HG02623 (cell line): Measurements from ENCODE around the gene S100P.
"Not testable (repeated sequence)": the region's sequence is repeated elsewhere in the genome, so short reads cannot be mapped to it uniquely, and the experiment has no call there.

Source experiments
- ATAC-seq: cut with Tn5 transposase; IDR thresholded peaks from one replicate; pipeline ENCODE4 v1.9.1; 2021; ENCODE audit warnings: moderate library complexity; ENCODE audit not compliant: unreplicated experiment

The S100P gene

GRCh38 chr4:6693231-6694176 is at the start of gene S100P:
Gene S100P (plus strand): TSS chr4:6693878. CDS start chr4:6693933, 55 bp downstream.
- ATAC-seq = no peak

DNA sequence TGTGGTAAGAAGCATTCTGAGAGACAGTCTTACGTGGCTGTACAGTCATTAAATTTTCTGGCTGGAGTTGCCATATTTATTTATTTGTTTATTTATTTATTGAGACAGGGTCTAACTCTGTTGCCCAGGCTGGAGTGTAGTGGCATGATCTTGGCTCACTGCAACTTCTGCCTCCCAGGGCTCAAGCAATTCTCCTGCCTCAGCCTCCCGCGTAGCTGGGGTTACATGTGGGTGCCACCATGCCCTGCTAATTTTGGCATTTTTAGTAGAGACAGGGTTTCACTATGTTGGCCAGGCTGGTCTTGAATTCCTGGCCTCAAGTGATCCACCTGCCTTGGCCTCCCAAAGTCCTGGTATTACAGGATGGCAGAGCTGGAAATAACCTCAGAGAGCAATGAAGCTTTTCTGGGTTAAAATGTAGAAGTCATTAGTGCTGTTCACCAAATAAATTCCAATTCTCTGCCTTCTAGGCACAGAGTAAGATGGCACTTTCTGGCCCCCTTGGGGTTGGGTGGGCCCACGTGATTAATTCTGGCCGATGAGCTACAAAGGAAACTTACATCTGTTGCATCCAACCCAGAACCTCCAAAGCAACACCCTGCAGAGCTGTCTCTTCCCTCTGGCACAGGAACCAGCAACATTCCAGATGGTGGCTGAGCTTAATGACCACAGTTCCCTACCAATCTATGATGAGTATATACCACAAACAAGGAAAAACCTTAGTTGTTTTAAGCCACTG is 48.7 kb upstream of the S100P start:
- no peak for ATAC-seq

DNA sequence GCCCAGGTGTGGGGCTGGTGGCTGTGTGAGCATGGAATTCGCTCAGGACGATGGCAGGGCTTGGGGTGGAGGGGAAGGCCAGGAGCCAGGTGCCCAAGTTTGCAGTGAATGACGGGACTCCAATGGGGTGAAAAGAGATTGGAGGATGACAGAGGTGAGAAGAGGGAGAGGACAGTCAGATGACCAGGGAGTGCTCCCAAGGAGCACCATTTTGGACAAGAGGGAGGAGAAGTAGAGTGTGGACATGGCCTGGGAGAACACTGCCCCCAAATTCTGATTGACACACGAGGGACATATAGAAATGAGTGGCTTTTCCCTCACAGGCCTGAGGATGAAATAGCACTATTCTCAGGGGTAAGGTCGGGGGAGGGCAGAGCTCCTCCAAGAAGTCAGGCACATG is 46.5 kb upstream of the S100P start:
- ATAC-seq = no peak

GRCh38 chr4:6647582-6648230 is 46.0 kb upstream of the S100P start:
- no peak for ATAC-seq

DNA sequence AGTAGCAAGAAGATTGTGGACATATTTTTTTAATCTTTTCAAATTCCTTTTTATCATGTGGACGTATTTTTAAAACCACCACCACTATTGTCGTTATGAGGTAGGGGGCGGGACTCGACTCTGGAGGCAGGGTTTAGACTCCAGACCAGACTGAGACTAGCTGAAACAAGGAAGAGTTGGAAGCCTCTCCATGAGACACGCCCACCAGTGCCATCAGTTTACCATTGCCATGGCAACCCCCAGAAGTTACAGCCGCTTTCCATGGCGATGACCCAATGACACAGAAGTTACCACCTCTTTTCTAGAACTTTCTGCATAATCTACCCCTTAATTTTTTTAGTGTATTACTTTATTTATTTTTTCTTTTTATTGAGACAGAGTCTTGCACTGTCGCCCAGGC is 44.5 kb upstream of the S100P start:
- ATAC-seq = no peak

DNA sequence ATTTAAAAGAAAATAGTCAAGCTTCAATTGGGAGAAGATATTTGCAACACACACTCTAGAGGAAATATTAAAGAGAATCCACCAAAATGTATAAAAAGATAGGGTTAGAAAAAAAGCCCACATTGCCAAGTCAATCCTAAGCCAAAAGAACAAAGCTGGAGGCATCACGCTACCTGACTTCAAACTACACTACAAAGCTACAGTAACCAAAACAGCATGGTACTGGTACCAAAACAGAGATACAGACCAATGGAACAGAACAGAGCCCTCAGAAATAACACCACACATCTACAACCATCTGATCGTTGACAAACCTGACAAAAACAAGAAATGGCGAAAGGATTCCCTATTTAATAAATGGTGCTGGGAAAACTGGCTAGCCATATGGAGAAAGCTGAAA is 39.5 kb upstream of the S100P start:
- ATAC-seq = not testable (repeated sequence)

DNA sequence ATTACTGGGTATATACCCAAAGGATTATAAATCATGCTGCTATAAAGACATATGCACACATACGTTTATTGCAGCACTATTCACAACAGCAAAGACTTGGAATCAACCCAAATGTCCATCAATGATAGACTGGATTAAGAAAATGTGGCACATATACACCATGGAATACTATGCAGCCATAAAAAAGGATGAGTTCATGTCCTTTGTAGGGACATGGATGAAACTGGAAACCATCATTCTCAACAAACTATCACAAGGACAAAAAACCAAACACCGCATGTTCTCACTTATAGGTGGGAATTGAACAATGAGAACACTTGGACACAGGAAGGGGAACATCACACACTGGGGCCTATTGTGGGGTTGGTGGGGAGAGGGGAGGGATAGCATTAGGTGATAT is 38.4 kb upstream of the S100P start:
- not testable (repeated sequence) for ATAC-seq

GRCh38 chr4:6655924-6656323 is 37.8 kb upstream of the S100P start:
- no peak for ATAC-seq

- no peak for ATAC-seq
Observed at GRCh38 chr4:6657242-6658208, 36.2 kb upstream of the S100P start.

- ATAC-seq = no peak
Observed at GRCh38 chr4:6658209-6658595, 35.5 kb upstream of the S100P start.

DNA sequence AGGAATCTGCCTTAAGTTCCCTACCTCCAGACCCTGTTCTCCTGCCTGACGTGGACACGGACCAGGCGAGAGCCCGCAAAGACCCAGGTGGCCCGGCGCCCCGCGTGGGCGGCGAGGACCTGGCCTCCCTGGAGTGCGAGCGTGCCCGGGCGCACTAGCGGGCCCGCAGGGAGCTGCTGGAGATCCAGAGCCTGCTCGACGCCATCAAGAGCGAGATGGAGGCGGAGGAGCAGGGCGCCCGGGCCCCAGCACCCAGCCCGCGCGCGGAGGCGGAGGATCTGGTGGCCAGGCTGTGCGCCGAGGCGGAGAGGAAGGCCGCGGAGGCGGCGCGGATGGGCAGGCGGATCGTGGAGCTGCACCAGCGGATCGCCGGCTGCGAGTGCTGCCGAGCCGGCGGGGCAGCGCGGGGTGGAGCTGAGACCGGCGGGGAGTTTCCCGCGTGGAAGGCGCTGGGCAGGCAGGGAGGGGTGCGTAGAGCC is 35.0 kb upstream of the S100P start:
- no peak for ATAC-seq

DNA sequence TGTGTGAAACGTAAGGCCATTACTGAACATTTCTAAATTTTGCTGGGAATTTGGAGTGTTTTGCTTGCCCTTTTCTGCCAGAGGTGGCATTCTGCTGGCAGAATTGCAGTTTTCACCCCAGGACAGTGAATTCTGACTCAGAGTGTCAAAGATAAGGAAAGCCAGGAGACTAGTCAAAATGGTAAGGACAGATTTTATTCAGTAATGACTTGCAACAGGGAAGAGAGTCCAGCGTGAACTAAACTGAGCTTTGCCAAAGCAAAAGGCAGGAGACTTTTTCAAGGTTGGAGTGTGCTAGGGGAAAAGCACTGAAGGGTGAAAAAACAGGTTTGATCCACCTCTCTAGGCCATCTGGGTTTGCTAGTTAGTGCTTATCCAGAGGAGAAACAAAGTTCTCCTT is 33.8 kb upstream of the S100P start:
- no peak for ATAC-seq

DNA sequence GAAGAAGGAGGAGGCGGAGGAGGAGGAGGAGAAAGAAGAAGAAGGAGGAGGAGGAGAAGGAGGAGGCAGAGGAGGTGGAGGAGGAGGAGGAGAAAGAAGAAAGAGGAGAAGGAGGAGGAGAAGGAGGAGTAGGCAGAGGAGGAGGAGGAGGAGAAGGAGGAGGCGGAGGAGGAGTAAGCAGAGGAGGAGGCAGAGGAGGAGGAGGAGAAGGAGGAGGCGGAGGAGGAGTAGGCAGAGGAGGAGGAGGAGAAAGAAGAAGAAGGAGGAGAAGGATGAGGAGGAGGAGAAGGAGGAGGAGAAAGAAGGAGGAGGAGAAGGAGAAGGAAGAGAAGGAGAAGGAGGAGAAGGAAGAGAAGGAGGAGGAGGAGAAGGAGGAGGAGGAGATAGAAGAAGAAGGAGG is 33.2 kb upstream of the S100P start:
- ATAC-seq = no peak

DNA sequence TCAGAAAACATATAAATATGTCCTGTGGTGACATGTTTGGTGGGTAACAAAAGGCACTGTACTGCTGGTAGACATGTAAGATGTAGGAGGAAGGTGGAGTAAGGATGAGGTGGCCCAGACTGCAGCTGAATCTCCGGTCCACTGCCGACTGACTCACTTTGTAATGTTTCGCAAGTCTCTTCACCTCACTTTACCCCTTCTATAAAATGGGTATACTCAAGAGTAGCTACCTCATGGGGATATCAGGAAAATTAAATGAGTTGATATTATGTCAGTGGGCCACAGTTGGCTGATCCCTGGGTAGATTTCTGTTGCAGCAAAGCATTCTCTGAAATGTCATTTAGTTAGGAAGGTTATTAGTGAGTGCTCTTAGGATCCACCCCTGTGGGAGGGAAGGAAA is 31.1 kb upstream of the S100P start:
- ATAC-seq = no peak

DNA sequence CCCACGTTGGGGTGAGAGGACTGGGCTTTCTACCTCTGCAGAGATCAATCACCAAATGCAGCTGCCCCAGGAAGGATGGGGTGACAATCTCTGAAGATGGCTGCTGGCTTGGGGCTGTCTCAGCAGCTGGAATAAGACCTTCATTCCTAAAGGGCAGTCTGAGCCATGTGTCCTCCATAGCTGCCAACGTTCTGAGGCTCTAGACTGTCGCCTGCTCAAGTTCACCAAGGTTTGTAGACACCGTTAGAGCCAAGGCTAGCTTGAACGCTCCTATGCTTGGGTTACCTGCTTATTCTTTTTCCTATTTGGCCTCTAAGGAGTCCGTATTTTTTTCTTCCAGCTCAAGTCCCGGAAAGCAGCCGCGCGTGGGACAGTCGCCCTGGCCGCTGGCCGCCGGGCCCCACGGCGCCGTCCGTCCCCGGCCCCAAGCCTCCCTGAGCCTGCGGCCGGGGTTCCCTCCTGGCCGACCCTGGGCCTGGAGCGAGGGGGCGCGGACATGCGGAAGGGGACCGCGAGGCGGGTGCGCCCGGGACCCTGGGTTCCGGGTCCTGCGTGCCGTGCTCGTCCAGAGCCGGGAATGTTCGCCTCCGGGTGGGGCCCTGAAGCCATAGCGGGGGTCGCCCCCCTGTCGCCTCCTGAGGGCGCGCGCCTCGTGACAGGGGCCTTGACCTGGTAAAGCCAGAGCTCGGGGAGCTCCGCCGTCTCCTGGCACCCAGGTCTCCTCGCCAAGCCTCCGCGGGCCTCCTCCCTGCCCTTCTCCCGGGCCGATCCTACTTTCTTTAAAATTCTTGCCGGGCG is 29.9 kb upstream of the S100P start:
- no peak for ATAC-seq

GRCh38 chr4:6665320-6665654 is 28.4 kb upstream of the S100P start:
- no peak for ATAC-seq

- no peak for ATAC-seq
Observed at GRCh38 chr4:6668391-6668790, 25.3 kb upstream of the S100P start.

- ATAC-seq = no peak
Observed at GRCh38 chr4:6671648-6672047, 22.0 kb upstream of the S100P start.

- ATAC-seq = no peak
Observed at GRCh38 chr4:6672131-6672530, 21.5 kb upstream of the S100P start.
